Measurements from ENCODE around the gene SLC16A9.

Gene SLC16A9

DNA sequence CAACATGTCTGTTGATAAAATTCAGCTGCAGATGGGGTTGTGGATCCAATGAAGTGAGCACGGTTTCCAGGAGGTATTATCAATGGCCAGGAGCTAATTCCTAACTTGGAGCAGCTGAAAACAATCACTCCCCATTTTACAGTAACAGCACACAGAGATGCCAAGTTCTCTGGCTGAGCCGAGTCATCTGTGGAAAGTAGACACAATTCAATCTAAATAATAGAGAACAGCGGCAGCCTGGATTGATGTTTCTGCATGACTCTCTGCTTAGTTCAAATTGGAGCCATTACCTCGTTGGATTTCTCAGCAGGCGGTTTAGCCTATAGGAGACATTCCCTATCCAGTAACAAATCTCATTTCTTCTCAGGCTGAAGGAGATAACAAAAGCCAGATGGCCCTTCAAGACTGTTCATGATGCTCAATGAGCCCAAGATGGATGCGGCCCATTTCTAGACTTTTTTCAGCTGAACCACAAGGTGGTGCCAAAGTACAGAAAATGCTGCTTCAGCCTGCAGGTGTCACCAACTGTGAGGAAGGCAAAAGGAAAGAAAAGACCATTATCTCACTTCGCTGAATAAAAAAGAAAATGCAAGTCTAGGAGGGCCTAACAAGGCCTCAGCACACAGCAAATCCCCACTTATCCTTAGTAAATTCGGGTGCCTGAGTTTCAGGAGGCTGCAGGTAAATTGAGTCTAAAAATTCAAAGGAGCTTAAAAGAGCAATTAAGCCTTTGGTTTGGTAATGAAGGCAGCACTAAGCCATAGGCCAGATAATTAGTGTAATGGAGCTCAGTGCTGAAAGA is 83.7 kb downstream of the SLC16A9 start:
- peak; percentile 18 for DNase-seq

DNA sequence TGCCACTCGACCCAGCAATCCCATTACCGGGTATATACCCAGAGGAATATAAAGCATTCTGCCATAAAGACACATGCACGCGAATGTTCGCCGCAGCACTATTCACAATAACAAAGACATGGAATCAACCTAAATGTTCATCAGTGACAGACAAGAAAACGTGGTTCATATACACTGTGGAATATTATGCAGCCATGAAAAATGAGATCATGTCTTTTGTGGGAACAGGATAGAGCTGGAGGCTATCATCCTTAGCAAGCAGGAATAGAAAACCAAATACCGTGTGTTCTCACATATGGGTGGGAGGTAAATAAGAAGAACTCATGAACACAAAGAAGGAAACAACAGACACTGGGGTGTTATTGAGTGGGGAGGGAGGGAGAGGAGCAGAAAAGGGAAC is 84.7 kb downstream of the SLC16A9 start:
- no peak for DNase-seq

GRCh38 chr10:59624136-59624535 is 85.5 kb downstream of the SLC16A9 start:
- no peak for DNase-seq

DNA sequence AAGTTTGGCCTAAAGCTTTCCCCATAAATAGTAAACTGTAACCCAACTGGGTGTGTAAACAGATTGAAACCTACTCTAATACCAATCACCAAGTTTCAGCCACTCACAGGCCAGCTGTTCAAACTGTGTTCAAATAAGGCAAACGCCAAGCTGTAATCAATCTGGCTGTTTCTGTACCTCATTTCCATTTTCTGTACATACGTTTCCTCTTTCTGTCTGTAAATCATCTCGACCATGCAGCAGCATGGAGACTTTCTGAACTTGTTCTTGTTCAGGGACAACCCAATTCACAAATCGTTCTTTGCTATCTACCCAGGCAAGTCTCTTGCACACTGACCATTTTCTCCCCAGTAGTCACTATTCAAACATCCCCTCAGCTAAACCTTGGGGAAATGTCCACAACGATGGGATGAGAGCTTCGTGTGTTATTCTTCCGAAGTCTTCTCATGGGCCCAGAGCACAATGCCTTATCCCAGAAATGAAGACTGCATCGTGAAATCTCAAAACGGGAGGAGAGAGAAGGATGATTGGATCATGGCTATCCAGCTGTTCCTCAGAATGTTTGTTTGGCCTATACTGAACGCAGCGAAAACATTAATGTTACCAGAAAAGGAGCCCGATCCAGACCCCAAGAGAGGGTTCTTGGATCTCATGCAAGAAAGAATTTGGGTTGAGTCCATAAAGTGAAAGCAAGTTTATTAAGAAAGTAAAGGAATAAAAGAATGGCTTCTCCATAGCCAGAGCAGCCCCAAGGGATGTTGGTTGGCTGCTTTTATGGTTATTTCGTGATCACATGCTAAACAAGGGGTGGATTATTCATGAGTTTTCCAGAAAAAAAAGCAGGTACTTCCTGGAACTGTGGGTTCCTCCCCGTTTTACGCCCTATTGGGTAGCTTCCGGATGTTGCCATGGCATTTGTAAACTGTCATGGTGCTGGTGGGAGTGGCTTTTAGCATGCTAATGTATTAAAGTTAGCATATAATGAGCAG is 86.2 kb downstream of the SLC16A9 start:
- DNase-seq: no peak

GRCh38 chr10:59622320-59623132 is 87.1 kb downstream of the SLC16A9 start:
- DNase-seq: no peak

DNA sequence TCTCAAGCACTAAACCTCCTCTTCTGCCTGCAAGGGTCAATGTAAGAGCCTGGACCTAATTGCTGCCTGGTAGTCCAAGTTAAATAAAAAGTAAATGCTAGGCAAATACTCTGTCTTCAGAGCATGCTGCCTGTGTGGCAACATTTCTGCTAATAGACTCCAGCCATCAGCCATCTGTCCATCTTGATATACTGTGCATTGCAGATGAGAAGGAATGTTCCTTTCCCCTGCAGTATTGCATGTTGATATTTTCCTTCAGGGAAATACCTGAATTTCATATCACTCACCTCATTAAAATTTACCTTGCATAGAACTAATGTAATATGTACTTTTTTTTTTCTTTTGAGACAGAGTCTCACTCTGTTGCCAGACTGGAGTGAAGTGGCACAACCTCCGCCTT is 87.9 kb downstream of the SLC16A9 start:
- no peak for DNase-seq

DNA sequence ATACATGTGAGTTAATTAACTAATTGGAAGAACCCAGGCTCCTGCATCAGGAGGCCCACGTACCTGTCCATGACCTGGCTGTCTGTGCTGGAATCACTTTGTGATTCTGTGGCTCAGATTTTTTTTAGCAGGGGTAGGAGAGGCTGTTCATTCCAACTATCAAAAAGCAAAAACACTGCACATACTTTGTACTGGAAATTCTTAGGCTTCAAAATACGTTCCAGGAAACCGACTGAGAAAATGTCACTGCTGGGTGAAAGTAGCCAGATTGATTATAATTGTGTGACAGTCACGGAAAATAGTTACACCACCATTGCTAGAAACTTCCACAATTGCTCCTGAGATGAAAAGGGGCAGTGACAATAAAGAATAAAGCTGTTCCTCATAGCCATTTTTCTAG is 91.0 kb downstream of the SLC16A9 start:
- no peak for DNase-seq

DNA sequence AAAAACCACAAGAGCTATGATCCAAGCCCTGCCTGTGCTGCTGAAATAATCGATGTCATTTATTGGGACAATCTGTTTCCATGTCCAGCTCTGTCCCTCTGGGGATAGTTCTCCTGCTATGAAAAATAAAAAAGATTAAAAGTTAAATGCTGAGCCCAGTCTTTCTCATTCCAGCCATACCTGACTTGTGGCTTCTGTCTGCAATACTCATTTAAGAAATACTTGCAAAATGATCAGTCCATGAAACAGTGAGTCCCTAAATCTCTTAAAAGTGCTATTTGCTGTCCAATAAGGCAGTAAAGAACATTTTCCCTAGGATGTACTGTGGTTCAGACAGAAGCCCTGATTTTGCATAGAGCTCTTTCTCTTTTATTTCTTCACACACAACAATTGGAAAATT is 91.7 kb downstream of the SLC16A9 start:
- no peak for DNase-seq

- DNase-seq: no peak
Observed at GRCh38 chr10:59611048-59611447, 98.6 kb downstream of the SLC16A9 start.

DNA sequence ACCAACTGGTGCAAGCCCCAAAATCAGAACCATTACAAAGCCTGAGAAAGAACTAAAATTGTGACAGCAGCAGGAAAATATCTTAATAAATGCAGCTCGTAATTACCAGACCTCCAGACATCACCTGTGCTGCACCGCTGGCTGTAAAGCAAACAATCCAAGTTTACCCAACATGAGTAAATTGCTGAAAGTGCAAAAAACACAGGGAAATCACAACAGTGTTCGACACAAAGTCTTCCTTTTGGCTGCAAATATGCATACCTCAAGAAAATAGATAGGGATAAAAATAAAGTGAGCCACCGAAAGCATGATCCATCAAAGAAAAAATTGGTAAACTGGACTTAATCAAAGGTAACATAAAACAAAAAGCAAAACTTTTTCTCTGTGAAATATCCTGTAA is 101.7 kb downstream of the SLC16A9 start:
- DNase-seq: no peak

- DNase-seq: no peak
Observed at GRCh38 chr10:59606551-59606961, 103.1 kb downstream of the SLC16A9 start.

DNA sequence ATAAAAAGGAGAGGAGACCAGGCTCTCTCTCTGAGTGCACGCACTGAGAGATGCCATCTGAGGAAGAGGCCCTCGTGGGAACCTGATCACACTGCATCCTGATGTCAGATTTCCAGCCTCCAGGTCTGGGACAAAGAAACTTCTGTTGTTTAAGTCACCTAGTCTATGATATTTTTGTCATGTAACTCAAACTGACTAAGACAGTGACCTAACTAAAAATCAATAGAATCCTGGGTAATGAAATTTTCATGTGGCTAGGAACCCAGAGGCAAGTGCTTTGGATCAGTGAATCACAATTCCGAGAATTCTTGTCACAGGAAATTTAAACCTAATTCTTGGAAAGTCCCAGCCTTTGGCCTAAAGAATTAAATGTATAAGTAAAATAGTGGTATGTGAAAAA is 107.7 kb downstream of the SLC16A9 start:
- DNase-seq: no peak
